ENCODE data around the gene L3MBTL1.
"Not testable (repeated sequence)": the region's sequence is repeated elsewhere in the genome, so short reads cannot be mapped to it uniquely, and the experiment has no call there.

Gene L3MBTL1

GRCh38 chr20:43507150-43508080 is at the start of gene L3MBTL1:
Gene L3MBTL1, plus strand, starts transcription at chr20:43507697. Its CDS starts 5,807 bp downstream, at chr20:43513504.
- no peak for DNase-seq (ENCODE audit: low read depth in 2 of 2)

- peak; percentile 4 to 9 for DNase-seq (ENCODE audit: low read depth in 2 of 2)
Observed at GRCh38 chr20:43458422-43458924, 49.0 kb upstream of the L3MBTL1 start.

- DNase-seq (ENCODE audit: low read depth in 2 of 2): peak in 1 of 2 donors; percentile 30
Observed at GRCh38 chr20:43459022-43459942, 48.2 kb upstream of the L3MBTL1 start.

- no peak for DNase-seq (ENCODE audit: low read depth in 2 of 2)
Observed at GRCh38 chr20:43460172-43460829, 47.2 kb upstream of the L3MBTL1 start.

- no peak for DNase-seq (ENCODE audit: low read depth in 2 of 2)
Observed at GRCh38 chr20:43460830-43461200, 46.7 kb upstream of the L3MBTL1 start.

- DNase-seq (ENCODE audit: low read depth in 2 of 2): no peak
Observed at GRCh38 chr20:43461894-43462659, 45.4 kb upstream of the L3MBTL1 start.

GRCh38 chr20:43462660-43463526 is 44.6 kb upstream of the L3MBTL1 start:
- no peak for DNase-seq (ENCODE audit: low read depth in 2 of 2)

- DNase-seq (ENCODE audit: low read depth in 2 of 2): no peak
Observed at GRCh38 chr20:43463527-43464218, 43.8 kb upstream of the L3MBTL1 start.

- DNase-seq (ENCODE audit: low read depth in 2 of 2): no peak
Observed at GRCh38 chr20:43464219-43464790, 43.2 kb upstream of the L3MBTL1 start.

- no peak for DNase-seq (ENCODE audit: low read depth in 2 of 2)
Observed at GRCh38 chr20:43465625-43465943, 41.9 kb upstream of the L3MBTL1 start.

- DNase-seq (ENCODE audit: low read depth in 2 of 2): no peak
Observed at GRCh38 chr20:43467589-43467988, 39.9 kb upstream of the L3MBTL1 start.

GRCh38 chr20:43472671-43473380 is 34.7 kb upstream of the L3MBTL1 start:
- no peak for DNase-seq (ENCODE audit: low read depth in 2 of 2)

- DNase-seq (ENCODE audit: low read depth in 2 of 2): no peak
Observed at GRCh38 chr20:43473381-43473704, 34.2 kb upstream of the L3MBTL1 start.

GRCh38 chr20:43477193-43477592 is 30.3 kb upstream of the L3MBTL1 start:
- DNase-seq (ENCODE audit: low read depth in 2 of 2): no peak

- no peak for DNase-seq (ENCODE audit: low read depth in 2 of 2)
Observed at GRCh38 chr20:43477619-43478018, 29.9 kb upstream of the L3MBTL1 start.

- DNase-seq (ENCODE audit: low read depth in 2 of 2): no peak
Observed at GRCh38 chr20:43490038-43490437, 17.5 kb upstream of the L3MBTL1 start.

GRCh38 chr20:43492101-43492500 is 15.4 kb upstream of the L3MBTL1 start:
- DNase-seq (ENCODE audit: low read depth in 2 of 2): no peak

- no peak for DNase-seq (ENCODE audit: low read depth in 2 of 2)
Observed at GRCh38 chr20:43495388-43495787, 12.1 kb upstream of the L3MBTL1 start.

- DNase-seq (ENCODE audit: low read depth in 2 of 2): not testable (repeated sequence)
Observed at GRCh38 chr20:43502021-43502420, 5.5 kb upstream of the L3MBTL1 start.

Measured in stimulated activated CD4-positive, alpha-beta T cell treated with anti-CD3 and anti-CD28 coated beads, Interleukin-15, amount 100 ng/mL, for 48 hours (primary cell).